ENCODE results near the gene PIK3C2A.

DNA sequence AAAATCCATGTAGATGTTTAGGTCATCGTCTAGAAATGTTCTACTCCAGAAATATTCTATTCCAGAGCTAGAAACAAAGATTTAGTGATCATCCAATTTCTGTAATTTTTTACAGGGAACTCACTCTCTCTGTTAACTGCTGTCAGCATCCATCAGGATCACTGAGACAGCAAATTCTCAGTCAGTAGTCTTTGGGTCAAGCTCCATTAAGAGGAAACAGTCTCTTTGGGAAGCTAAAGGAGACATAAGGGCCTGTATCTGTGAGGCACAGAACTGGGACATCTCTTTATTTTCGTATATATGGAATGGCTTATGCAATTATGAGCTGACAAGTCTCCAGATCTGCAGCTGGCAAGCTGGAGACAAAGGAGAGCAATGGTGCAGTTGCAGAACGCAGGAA, 48.3 kb downstream of the PIK3C2A start:
- TF ChIP-seq, protein P1, sequence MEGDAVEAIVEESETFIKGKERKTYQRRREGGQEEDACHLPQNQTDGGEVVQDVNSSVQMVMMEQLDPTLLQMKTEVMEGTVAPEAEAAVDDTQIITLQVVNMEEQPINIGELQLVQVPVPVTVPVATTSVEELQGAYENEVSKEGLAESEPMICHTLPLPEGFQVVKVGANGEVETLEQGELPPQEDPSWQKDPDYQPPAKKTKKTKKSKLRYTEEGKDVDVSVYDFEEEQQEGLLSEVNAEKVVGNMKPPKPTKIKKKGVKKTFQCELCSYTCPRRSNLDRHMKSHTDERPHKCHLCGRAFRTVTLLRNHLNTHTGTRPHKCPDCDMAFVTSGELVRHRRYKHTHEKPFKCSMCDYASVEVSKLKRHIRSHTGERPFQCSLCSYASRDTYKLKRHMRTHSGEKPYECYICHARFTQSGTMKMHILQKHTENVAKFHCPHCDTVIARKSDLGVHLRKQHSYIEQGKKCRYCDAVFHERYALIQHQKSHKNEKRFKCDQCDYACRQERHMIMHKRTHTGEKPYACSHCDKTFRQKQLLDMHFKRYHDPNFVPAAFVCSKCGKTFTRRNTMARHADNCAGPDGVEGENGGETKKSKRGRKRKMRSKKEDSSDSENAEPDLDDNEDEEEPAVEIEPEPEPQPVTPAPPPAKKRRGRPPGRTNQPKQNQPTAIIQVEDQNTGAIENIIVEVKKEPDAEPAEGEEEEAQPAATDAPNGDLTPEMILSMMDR (IDR thresholded peaks at IDR 0.05; ENCODE audit: insufficient read depth, low read depth, low read length): no peak
- no peak for TF ChIP-seq EZH2 (IDR thresholded peaks at IDR 0.05; ENCODE audit: insufficient read depth, low read length)
